GM12878 (cell line): ENCODE data around the gene MYOCD.

Experiments used
- IKZF1 ChIP-seq: fragments of 450-650 bp; conservative IDR thresholded peaks from 2 replicates; pipeline ENCODE4 v1.6.1; 2017; ENCODE audit warnings: antibody characterized with exemption, mild to moderate bottlenecking
- JUND ChIP-seq: IDR thresholded peaks from 2 replicates; pipeline ENCODE4 v1.6.1; 2012; ENCODE audit warnings: low read depth, mild to moderate bottlenecking, low read length, improper control_type of control experiment, moderate library complexity
- TCF12 ChIP-seq: IDR thresholded peaks from 2 replicates; pipeline ENCODE4 v1.6.1; 2011; ENCODE audit warnings: low read depth, mild to moderate bottlenecking, low read length

- TF ChIP-seq TCF12 = no peak
- TF ChIP-seq IKZF1 = no peak
- TF ChIP-seq JUND = no peak
Observed at GRCh38 chr17:12709063-12709462, 43.4 kb downstream of the MYOCD start.
